H9 (cell line): Measurements from ENCODE around the gene ITPR2. TPM values are rescaled to one million over a fixed set of nuclear protein-coding genes. Genes with fewer than 3 reads are reported as not detected.

Experiments
- DNase-seq: peaks from one replicate; pipeline ENCODE4 v3.0.0-alpha.2; 2017
- H2AFZ ChIP-seq: one replicate; pipeline ENCODE4 v1.6.1; 2013; ENCODE audit warnings: mild to moderate bottlenecking, low read length, control low read depth, moderate library complexity
- H2AK5ac ChIP-seq: 2 replicates; pipeline ENCODE4 v1.6.1; 2013; ENCODE audit warnings: low read length, control low read depth, mixed read lengths; ENCODE audit not compliant: insufficient read length
- H2BK120ac ChIP-seq: one replicate; pipeline ENCODE4 v1.6.1; 2013; ENCODE audit warnings: low read depth, mild to moderate bottlenecking, low read length, control low read depth, inconsistent platforms; ENCODE audit not compliant: poor library complexity, severe bottlenecking
- H2BK12ac ChIP-seq: 2 replicates; pipeline ENCODE4 v1.6.1; 2013; ENCODE audit warnings: low read length, control low read depth, mixed read lengths, low read depth; ENCODE audit not compliant: insufficient read length
- H2BK15ac ChIP-seq: 2 replicates; pipeline ENCODE4 v1.6.1; 2013; ENCODE audit warnings: low read depth, low read length, control low read depth
- H2BK20ac ChIP-seq: one replicate; pipeline ENCODE4 v1.6.1; 2013; ENCODE audit warnings: low read depth, mild to moderate bottlenecking, low read length, control low read depth, inconsistent platforms; ENCODE audit not compliant: poor library complexity, severe bottlenecking
- H2BK5ac ChIP-seq: 2 replicates; pipeline ENCODE4 v1.6.1; 2013; ENCODE audit warnings: low read length, control low read depth, mixed read lengths; ENCODE audit not compliant: insufficient read length
- H3K14ac ChIP-seq: 2 replicates; pipeline ENCODE4 v1.6.1; 2013; ENCODE audit warnings: low read length, control low read depth; ENCODE audit not compliant: insufficient read depth
- H3K18ac ChIP-seq: 2 replicates; pipeline ENCODE4 v1.6.1; 2013; ENCODE audit warnings: low read depth, mild to moderate bottlenecking, mixed read lengths, low read length, control low read depth; ENCODE audit not compliant: insufficient read length
- H3K23ac ChIP-seq: 2 replicates; pipeline ENCODE4 v1.6.1; 2013; ENCODE audit warnings: low read length, control low read depth, mixed read lengths, low read depth; ENCODE audit not compliant: insufficient read length
- H3K23me2 ChIP-seq: 2 replicates; pipeline ENCODE4 v1.6.1; 2013; ENCODE audit warnings: low read depth, mild to moderate bottlenecking, mixed read lengths, low read length, control low read depth; ENCODE audit not compliant: insufficient read length, poor library complexity, severe bottlenecking
- H3K27ac ChIP-seq: 2 replicates; pipeline ENCODE4 v1.5.1; 2013; ENCODE audit warnings: low read length, control low read depth, mixed read lengths, low read depth; ENCODE audit not compliant: insufficient read length
- H3K27me3 ChIP-seq: 2 replicates; pipeline ENCODE4 v1.6.1; 2013; ENCODE audit warnings: low read length, control low read depth, inconsistent platforms; ENCODE audit not compliant: insufficient read depth
- H3K4ac ChIP-seq: 2 replicates; pipeline ENCODE4 v1.6.1; 2013; ENCODE audit warnings: low read depth, mild to moderate bottlenecking, control low read depth, inconsistent platforms, low read length, moderate library complexity
- H3K4me1 ChIP-seq: 2 replicates; pipeline ENCODE4 v1.6.1; 2013; ENCODE audit warnings: low read length, control low read depth, inconsistent platforms; ENCODE audit not compliant: insufficient read depth
- H3K4me2 ChIP-seq: 2 replicates; pipeline ENCODE4 v1.6.1; 2013; ENCODE audit warnings: low read length, control low read depth, mixed read lengths; ENCODE audit not compliant: insufficient read length, insufficient read depth
- H3K56ac ChIP-seq: 2 replicates; pipeline ENCODE4 v1.6.1; 2013; ENCODE audit warnings: low read depth, mild to moderate bottlenecking, mixed read lengths, low read length, control low read depth; ENCODE audit not compliant: insufficient read length
- H3K79me1 ChIP-seq: 2 replicates; pipeline ENCODE4 v1.6.1; 2013; ENCODE audit warnings: low read depth, mild to moderate bottlenecking, moderate library complexity, low read length, control low read depth, inconsistent platforms; ENCODE audit not compliant: insufficient read depth, poor library complexity, severe bottlenecking
- H3K79me2 ChIP-seq: 2 replicates; pipeline ENCODE4 v1.6.1; 2013; ENCODE audit warnings: low read length, control low read depth, inconsistent platforms; ENCODE audit not compliant: insufficient read depth
- H3K9ac ChIP-seq: 2 replicates; pipeline ENCODE4 v1.6.1; 2013; ENCODE audit warnings: low read length, control low read depth, mixed read lengths; ENCODE audit not compliant: insufficient read length; ENCODE audit errors: extremely low read depth
- H3K9me3 ChIP-seq: one replicate; pipeline ENCODE4 v1.6.1; 2013; ENCODE audit warnings: low read depth, low read length, inconsistent platforms; ENCODE audit not compliant: control insufficient read depth
- H3T11ph ChIP-seq: one replicate; pipeline ENCODE4 v1.6.1; 2013; ENCODE audit warnings: mild to moderate bottlenecking, low read length, control low read depth, inconsistent platforms
- H4K20me1 ChIP-seq: one replicate; pipeline ENCODE4 v1.6.1; 2013; ENCODE audit not compliant: control insufficient read depth, insufficient read length, insufficient read depth
- H4K5ac ChIP-seq: 2 replicates; pipeline ENCODE4 v1.6.1; 2013; ENCODE audit warnings: low read depth, mild to moderate bottlenecking, mixed read lengths, low read length, control low read depth; ENCODE audit not compliant: insufficient read length
- H4K8ac ChIP-seq: replicated peaks from 2 replicates; pipeline ENCODE4 v1.6.1; 2013; ENCODE audit warnings: low read length, control low read depth, mixed read lengths, low read depth; ENCODE audit not compliant: insufficient read length
- H4K91ac ChIP-seq: 2 replicates; pipeline ENCODE4 v1.6.1; 2013; ENCODE audit warnings: low read depth, mild to moderate bottlenecking, moderate library complexity, mixed read lengths, low read length, control low read depth; ENCODE audit not compliant: insufficient read length
- H3K27ac Mint-ChIP-seq, 3 experiments: 2 replicates in 2 of 3; 3 replicates in 1 of 3; pipeline ENCODE4 v1.8.0; 2020 to 2021; ENCODE audit warnings: mixed read lengths in 3 of 3, mild to moderate bottlenecking in 1 of 3, moderate library complexity in 1 of 3
- H3K27me3 Mint-ChIP-seq: 2 replicates; pipeline ENCODE4 v1.8.0; 2021; ENCODE audit warnings: low read depth, mild to moderate bottlenecking, moderate library complexity, mixed read lengths
- H3K36me3 Mint-ChIP-seq, 3 experiments: 2 replicates in 2 of 3; 3 replicates in 1 of 3; pipeline ENCODE4 v1.8.0; 2020 to 2021; ENCODE audit warnings: low read depth in 3 of 3, mixed read lengths in 3 of 3; ENCODE audit not compliant: insufficient read depth in 1 of 3
- H3K4me1 Mint-ChIP-seq, 2 experiments: 2 replicates each; pipeline ENCODE4 v1.8.0; 2020; ENCODE audit warnings: mixed read lengths in 2 of 2
- H3K4me3 Mint-ChIP-seq, 2 experiments: 2 replicates in 1 of 2; 3 replicates in 1 of 2; pipeline ENCODE4 v1.8.0; 2020 to 2021; ENCODE audit warnings: mild to moderate bottlenecking in 2 of 2, mixed read lengths in 2 of 2, moderate library complexity in 1 of 2
- H3K9me3 Mint-ChIP-seq, 2 experiments: 2 replicates in 1 of 2; 3 replicates in 1 of 2; pipeline ENCODE4 v1.8.0; 2020; ENCODE audit warnings: mild to moderate bottlenecking in 2 of 2, mixed read lengths in 2 of 2, moderate library complexity in 1 of 2
- WGBS: extraction: QIAGEN DNeasy Blood & Tissue Kit; methylation state at CpG from one replicate; pipeline ENCODE4 v1.1.7; 2013; ENCODE audit warnings: missing lambda C conversion rate, low lambda C conversion rate, mixed read lengths; ENCODE audit not compliant: insufficient read length; ENCODE audit errors: extremely low coverage; 5-methylcytosine and 5-hydroxymethylcytosine counted together
- total RNA-seq: library from RNA; stranded (reverse); gene quantifications from 2 replicates; pipeline ENCODE4 v1.2.1, GENCODE V29; 2021
- TF ChIP-seq, protein P1 (sequence below): fragments of 200-600 bp; sonication (generic); conservative IDR thresholded peaks from 3 replicates; pipeline ENCODE4 v1.8.0; 2021; ENCODE audit warnings: antibody characterized with exemption, mild to moderate bottlenecking

The ITPR2 gene
- total RNA-seq, 1 experiment from 2014 or later, result 14.8 TPM

GRCh38 chr12:26696613-26697092 is 136.3 kb downstream of the ITPR2 start:
- no peak overlapping the region for H4K8ac ChIP-seq
- no peak overlapping the region for H3K56ac ChIP-seq
- H2BK15ac ChIP-seq, result no peak overlapping the region
- TF ChIP-seq, protein P1, sequence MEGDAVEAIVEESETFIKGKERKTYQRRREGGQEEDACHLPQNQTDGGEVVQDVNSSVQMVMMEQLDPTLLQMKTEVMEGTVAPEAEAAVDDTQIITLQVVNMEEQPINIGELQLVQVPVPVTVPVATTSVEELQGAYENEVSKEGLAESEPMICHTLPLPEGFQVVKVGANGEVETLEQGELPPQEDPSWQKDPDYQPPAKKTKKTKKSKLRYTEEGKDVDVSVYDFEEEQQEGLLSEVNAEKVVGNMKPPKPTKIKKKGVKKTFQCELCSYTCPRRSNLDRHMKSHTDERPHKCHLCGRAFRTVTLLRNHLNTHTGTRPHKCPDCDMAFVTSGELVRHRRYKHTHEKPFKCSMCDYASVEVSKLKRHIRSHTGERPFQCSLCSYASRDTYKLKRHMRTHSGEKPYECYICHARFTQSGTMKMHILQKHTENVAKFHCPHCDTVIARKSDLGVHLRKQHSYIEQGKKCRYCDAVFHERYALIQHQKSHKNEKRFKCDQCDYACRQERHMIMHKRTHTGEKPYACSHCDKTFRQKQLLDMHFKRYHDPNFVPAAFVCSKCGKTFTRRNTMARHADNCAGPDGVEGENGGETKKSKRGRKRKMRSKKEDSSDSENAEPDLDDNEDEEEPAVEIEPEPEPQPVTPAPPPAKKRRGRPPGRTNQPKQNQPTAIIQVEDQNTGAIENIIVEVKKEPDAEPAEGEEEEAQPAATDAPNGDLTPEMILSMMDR, result no peak
- no peak overlapping the region for H4K5ac ChIP-seq
- H2BK20ac ChIP-seq, result no peak overlapping the region
- no peak overlapping the region for H3K4me3 Mint-ChIP-seq
- no peak overlapping the region for H3K23ac ChIP-seq
- no peaks in the 10 kb centered on the region for H3K27me3 ChIP-seq
- peak overlapping the region in 1 of 3 experiments; percentile 49; a peak in 1 of 7 replicates for H3K27ac Mint-ChIP-seq
- DNase-seq, result no peak
- H2AK5ac ChIP-seq, result no peak overlapping the region
- no peak overlapping the region for H3K18ac ChIP-seq
- H3T11ph ChIP-seq, result no peak overlapping the region
- no peaks in the 10 kb centered on the region for H3K23me2 ChIP-seq
- H4K20me1 ChIP-seq, result no peaks in the 10 kb centered on the region
- no peak overlapping the region for H2BK12ac ChIP-seq
- H3K4me1 Mint-ChIP-seq, result peaks cover 7 to 8% of the 10 kb centered on the region in 2 experiments
- no CpG with 5 or more reads among the region's 7 CpGs for WGBS
- peaks cover 11 to 33% (median 20%) of the 10 kb centered on the region in 3 experiments; a peak in 6 of 7 replicates for H3K36me3 Mint-ChIP-seq
- no peak overlapping the region for H4K91ac ChIP-seq
- no peak overlapping the region for H2AFZ ChIP-seq
- no peak overlapping the region for H2BK5ac ChIP-seq
- no peaks in the 10 kb centered on the region; a peak in 1 of 5 replicates for H3K9me3 Mint-ChIP-seq
- H3K9me3 ChIP-seq, result no peaks in the 10 kb centered on the region
- peaks cover 3% of the 10 kb centered on the region; the same call in 1 of the 2 replicates for H3K4me1 ChIP-seq
- H3K14ac ChIP-seq, result no peak overlapping the region
- no peaks in the 10 kb centered on the region for H3K79me1 ChIP-seq
- H3K4ac ChIP-seq, result no peak overlapping the region
- H3K27me3 Mint-ChIP-seq, result no peaks in the 10 kb centered on the region
- H3K79me2 ChIP-seq, result no peaks in the 10 kb centered on the region
- H3K27ac ChIP-seq, result no peak overlapping the region
- no peak overlapping the region for H2BK120ac ChIP-seq
- no peak overlapping the region for H3K9ac ChIP-seq
- no peak overlapping the region for H3K4me2 ChIP-seq
